Measurements from ENCODE around the gene AGR2. TPM values are rescaled to one million over a fixed set of nuclear protein-coding genes. Genes with fewer than 3 reads are reported as not detected.

Gene AGR2
- total and polyA plus RNA-seq, 12 donors, result not detected

GRCh38 chr7:16753102-16753931, 51.5 kb downstream of the AGR2 start, which contains the start of gene TSPAN13:
Gene TSPAN13 (plus strand): TSS chr7:16753755. CDS start chr7:16753968, 213 bp downstream.
- WGBS, 2 donors, result 4% methylated on average over 48 of the region's 48 CpGs
- DNase-seq, result peak; percentile 79 to 80
- intact Hi-C loops (cut with DNase I), result loop anchor here in 1 of 10 donors (5.0 kb wide), 1 partner anchor 106 kb away; the partner anchor contains the start of genes ANKMY2 and BZW2
- TF ChIP-seq CTCF (IDR thresholded peaks at IDR 0.05), result no peak
- no peaks in the 10 kb centered on the region for H3K36me3 ChIP-seq
- peaks cover 0 to 16% (median 0%) of the 10 kb centered on the region in 7 donors for H3K27me3 ChIP-seq
- peak within 1 kb of the TSS; percentile 4 to 86 (median 75) for H3K27ac ChIP-seq
- no peaks in the 10 kb centered on the region for H3K9me3 ChIP-seq
- peaks cover 0 to 23% (median 6%) of the 10 kb centered on the region in 9 donors for H3K4me1 ChIP-seq
- ATAC-seq, result peak; percentile 91 to 97 (median 94)
- peak within 1 kb of the TSS; percentile 60 to 97 (median 74) for H3K4me3 ChIP-seq

GRCh38 chr7:16747102-16747501, 57.7 kb downstream of the AGR2 start:
- DNase-seq (peak in 1 of 2 donors; percentile 62), ATAC-seq (peak; percentile 77 to 94 (median 88))
- Histone ChIP-seq H3K4me1 (peaks cover 7 to 44% (median 15%) of the 10 kb centered on the region in 9 donors), H3K27me3 (no peaks in the 10 kb centered on the region), H3K36me3 (no peaks in the 10 kb centered on the region), H3K9me3 (no peaks in the 10 kb centered on the region), H3K27ac (peak overlapping the region in 5 of 10 donors; percentile 16 to 46 (median 20)), H3K4me3 (no peak overlapping the region)
- intact Hi-C loops (cut with DNase I), result loop anchor here in 1 of 10 donors (10.0 kb wide), 1 partner anchor 1062 kb away; the partner anchor contains the start of gene MEOX2
- TF ChIP-seq CTCF (IDR thresholded peaks at IDR 0.05), result no peak
- WGBS, 2 donors, result 7 to 20% methylated on average over 1 of the region's 1 CpG

GRCh38 chr7:16745645-16746044, 59.2 kb downstream of the AGR2 start:
- no peak overlapping the region for H3K27ac ChIP-seq
- no peak overlapping the region for H3K4me3 ChIP-seq
- no peaks in the 10 kb centered on the region for H3K9me3 ChIP-seq
- H3K4me1 ChIP-seq, result peaks cover 7 to 57% (median 23%) of the 10 kb centered on the region in 9 donors
- ATAC-seq, result no peak
- no peak for TF ChIP-seq CTCF (IDR thresholded peaks at IDR 0.05)
- intact Hi-C loops (cut with DNase I), result loop anchor here in 1 of 10 donors (10.0 kb wide), 1 partner anchor 1061 kb away; the partner anchor contains the start of gene MEOX2
- H3K27me3 ChIP-seq, result no peaks in the 10 kb centered on the region
- no peaks in the 10 kb centered on the region for H3K36me3 ChIP-seq
- WGBS, 2 donors, result 42 to 78% methylated on average over 2 of the region's 2 CpGs
- no peak for DNase-seq

- H3K27ac ChIP-seq, result peak overlapping the region in 7 of 10 donors; percentile 2 to 76 (median 73)
- no peak for TF ChIP-seq CTCF (IDR thresholded peaks at IDR 0.05)
- no peaks in the 10 kb centered on the region for H3K27me3 ChIP-seq
- intact Hi-C loops (cut with DNase I), result loop anchor here in 2 of 10 donors (5.0 to 10.0 kb wide), 2 partner anchors 97 to 1060 kb away; partner anchors contain the start of genes ANKMY2 (in 1 of the 2), BZW2 (in 1 of the 2) and MEOX2 (in 1 of the 2)
- no peaks in the 10 kb centered on the region for H3K9me3 ChIP-seq
- 70 to 85% methylated on average over 6 of the region's 6 CpGs for WGBS, 2 donors
- H3K4me1 ChIP-seq, result peaks cover 7 to 67% (median 32%) of the 10 kb centered on the region in 9 donors
- no peaks in the 10 kb centered on the region for H3K36me3 ChIP-seq
- ATAC-seq (no peak), DNase-seq (no peak)
- H3K4me3 ChIP-seq, result no peak overlapping the region
These were observed 60.1 kb downstream of the AGR2 start for GRCh38 chr7:16744518-16745250.

Data from heart right ventricle (tissue), 16 donors.